ENCODE data around the gene UBLCP1.
"Not testable (repeated sequence)": the region's sequence is repeated elsewhere in the genome, so short reads cannot be mapped to it uniquely, and the experiment has no call there.

Gene UBLCP1, protein sequence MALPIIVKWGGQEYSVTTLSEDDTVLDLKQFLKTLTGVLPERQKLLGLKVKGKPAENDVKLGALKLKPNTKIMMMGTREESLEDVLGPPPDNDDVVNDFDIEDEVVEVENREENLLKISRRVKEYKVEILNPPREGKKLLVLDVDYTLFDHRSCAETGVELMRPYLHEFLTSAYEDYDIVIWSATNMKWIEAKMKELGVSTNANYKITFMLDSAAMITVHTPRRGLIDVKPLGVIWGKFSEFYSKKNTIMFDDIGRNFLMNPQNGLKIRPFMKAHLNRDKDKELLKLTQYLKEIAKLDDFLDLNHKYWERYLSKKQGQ

DNA sequence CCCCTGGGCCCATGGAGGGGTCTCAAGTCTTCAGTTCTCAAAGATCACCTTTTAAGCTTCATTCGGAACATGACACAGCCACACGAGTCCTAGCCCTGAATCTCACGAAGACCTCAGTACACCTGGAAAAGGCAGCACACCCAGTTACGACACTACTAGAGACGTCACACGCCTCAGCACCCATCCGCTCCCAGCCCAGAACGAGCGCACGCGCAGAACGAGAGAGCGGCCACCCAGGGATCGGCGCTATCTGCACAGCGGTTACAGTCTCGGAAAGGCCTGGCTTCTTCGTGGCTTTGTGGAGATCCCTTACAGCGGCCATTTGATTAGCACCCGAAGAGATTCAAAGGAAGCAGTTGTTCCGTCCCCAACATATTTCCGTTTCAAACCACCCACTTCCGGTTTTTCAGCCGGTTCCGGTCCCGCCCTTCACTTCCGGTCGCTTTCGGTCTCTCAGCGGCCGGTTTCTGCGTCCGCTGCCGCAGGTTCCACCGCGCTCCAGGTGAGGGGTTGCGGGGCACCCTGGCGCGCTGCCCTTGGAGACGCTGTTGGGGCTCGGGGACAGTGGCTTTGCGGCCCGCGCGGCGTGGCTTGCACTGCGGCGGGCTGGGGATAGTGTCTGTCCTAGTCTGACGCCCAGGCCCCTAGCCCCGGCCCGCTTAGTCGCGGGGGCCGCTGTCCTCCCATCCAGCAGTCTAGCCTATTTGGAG lies at the start of gene UBLCP1:
Gene UBLCP1 (plus strand): TSS at position 432 of the 710 bp plus-strand sequence. CDS start 5,626 bp downstream, outside the sequence.
- peak; percentile 60 for DNase-seq (ENCODE audit: low spot score)
- no peak for FAIRE-seq

DNA sequence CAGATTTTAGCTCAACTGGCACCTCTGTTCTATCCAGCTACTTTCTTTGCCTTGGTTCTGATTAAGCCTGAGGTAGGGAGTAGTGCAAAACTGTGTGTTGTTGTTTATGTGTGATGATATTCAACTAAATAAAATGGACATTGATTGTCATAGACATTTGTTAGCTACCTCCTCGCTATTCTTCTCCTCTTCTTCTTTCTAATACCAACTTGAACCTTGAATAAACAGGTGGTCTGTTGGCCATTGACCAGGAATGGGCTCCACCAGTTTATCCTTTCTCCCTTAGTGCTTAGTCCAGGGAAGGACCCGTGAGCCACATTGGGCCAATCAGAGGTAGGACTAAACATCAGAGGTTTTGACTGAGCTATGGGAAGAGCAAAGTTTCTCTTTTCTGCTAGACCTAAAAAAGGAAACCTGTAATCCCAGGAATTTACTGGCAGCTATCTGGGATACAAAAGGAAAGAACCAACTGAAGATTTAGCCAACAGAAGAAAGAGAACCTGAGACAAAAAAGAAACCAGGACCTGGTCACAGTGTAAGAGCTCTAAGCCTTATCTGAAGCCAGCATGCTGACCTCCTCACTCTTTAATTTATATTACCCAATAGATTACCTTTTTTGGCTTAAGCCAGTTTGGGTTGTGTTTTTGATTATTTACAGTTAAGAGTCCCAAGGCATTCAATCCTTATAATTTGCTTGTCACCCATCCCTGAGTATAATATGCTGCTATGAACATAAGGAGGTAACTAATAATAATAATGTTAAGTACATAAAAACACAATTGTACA lies 48.4 kb upstream of the UBLCP1 start:
- FAIRE-seq (no peak), DNase-seq (ENCODE audit: low spot score) (no peak)

DNA sequence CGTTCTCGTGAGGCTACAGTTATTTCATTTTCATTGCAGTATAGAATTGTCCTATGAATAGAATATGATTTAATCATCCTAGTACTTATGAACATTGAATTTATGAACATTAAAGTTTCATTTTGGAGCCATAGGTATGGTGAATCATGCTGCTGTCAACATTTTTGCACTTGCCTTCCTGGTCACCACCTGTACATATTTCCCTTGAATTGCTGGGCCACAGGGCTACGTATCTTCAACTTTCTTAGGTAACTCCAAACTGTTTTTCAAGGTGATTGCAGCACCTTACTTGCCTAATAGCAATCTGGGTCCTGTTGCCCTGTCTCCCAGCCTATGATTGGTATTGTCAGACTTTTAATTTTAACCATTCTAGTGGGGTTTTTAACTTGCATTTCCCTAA lies 47.2 kb upstream of the UBLCP1 start:
- FAIRE-seq: no peak
- no peak for DNase-seq (ENCODE audit: low spot score)

DNA sequence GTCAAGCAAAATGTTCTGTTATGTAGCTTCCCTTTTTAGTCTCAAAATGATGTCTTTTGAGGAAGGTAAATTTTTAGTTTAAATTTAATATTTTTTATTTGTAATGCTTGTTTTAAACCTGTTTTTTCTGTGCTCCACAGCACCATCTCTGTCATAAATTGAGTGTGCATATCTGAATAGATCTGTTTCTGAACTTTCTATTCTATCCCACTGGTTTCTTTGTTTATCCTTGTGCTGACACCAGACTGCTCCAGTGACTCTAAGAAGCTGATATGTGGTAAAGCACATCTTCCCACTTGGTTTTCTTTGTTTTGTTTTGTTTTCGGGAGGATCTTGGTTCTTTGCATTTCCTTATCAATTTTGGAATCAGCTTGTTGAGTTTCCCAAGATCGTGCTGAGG lies 46.6 kb upstream of the UBLCP1 start:
- FAIRE-seq (no peak), DNase-seq (ENCODE audit: low spot score) (no peak)

DNA sequence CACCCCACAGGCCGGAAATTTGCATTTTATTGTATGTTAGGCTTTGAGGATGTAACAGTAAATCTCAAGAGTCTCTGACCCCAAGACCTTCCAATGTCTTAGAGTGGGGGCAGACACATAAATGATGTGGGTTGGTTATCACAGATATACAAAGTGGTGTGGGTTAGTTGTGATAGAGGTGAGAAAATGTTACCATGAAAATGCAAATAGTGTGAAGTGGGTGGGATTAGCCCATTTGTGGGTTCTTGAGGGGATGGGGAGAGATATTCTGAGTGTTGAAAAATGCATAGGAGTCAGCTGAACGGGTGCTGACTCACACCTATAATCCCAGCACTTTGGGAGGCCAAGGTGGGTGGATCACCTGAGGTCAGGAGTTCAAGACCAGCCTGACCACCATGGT lies 45.9 kb upstream of the UBLCP1 start:
- FAIRE-seq: no peak
- DNase-seq (ENCODE audit: low spot score): no peak

DNA sequence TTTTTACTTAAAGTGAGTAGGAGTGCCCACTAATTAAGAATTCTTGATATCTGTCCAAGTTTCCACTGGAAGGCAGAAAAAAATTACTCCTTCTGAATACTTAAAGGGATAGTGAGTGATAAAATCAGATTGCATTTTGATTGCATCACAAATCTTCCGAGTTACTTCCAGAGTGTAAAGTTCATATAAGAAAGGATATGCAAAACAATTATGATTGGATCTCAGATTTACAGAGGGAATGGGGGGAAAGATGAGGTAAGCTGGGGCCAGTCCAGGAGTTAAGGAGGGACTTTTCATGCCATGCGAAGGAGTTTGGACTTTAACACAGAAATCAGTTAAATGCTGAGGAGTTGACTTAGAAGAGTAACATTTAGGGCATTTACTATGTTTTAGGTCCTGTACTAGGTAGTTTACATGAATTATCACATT lies 44.5 kb upstream of the UBLCP1 start:
- no peak for FAIRE-seq
- no peak for DNase-seq (ENCODE audit: low spot score)

DNA sequence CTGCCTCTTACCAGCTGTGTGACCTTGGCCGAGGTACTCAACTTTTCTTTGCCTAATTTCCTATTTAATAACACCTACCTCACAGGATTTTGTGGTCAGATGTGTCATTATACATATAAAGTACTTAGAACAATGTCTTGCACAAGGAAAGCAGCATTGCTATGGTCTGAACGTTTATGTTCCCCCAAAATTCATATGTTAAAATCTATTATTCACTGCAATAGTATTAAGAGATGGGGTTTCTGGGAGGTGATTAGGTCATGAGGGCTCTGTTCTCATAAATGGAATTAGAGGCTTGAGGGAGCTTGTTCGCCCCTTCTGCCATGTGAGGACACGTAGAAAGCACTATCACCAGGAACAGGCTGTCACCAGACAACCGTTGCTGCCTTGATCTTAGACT lies 42.9 kb upstream of the UBLCP1 start:
- no peak for DNase-seq (ENCODE audit: low spot score)
- FAIRE-seq: no peak

DNA sequence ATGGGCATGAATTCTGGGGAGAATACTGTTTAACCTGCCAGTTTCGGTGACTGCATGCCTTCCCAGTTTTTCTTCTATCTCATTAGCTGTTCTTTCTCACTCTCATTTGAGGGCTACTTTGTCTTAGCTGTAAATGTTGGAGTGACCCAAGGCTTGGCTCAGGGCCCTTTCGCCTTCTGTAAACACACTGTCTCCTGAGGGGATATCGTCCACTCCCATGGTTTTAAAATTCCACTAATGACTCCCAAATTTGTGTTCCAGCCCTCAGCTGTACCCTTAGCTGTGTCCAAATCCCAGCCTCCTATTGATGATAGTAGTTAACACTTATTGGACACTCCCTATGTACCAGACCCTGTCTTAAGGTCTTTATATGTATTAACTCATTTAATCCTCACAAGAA lies 39.6 kb upstream of the UBLCP1 start:
- FAIRE-seq (no peak), DNase-seq (ENCODE audit: low spot score) (no peak)

DNA sequence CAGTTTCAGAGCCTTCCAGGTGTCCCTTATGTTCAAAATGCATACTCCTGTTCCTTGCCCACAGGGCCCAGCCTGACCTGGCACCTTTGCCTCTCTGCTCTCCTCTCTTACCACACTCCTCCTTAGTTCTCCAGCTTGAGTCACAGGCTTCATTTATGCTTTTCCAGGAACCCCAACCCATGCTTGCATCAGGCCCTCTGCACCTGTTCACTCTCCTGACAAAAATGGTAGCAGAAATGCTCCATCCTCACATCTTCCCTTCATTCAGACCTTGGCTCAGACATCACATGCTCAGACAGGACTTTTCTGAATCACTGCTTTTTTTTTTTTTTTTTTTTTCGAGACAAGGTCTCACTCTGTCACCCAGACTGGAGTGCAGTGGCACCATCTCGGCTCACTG lies 38.6 kb upstream of the UBLCP1 start:
- FAIRE-seq (no peak), DNase-seq (ENCODE audit: low spot score) (no peak)

DNA sequence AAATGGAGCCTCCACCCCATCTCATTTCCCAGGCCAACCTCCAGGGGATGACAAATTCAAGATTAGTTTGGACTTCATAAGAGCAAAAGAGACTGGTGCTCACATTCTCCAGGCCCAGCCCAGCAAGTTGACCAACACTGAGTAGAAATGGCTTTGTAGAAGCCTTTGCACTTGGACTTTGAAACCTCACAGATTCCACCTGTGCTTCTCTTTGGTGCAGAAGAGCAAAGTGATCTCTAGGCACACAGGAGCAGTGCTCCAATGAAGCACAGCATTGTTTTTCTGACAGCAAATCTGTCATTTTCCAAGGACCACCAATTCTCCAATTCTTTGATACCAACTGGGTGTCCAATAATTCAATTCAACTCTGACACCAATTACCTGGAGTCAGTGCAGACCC lies 36.6 kb upstream of the UBLCP1 start:
- DNase-seq (ENCODE audit: low spot score) (no peak), FAIRE-seq (no peak)

DNA sequence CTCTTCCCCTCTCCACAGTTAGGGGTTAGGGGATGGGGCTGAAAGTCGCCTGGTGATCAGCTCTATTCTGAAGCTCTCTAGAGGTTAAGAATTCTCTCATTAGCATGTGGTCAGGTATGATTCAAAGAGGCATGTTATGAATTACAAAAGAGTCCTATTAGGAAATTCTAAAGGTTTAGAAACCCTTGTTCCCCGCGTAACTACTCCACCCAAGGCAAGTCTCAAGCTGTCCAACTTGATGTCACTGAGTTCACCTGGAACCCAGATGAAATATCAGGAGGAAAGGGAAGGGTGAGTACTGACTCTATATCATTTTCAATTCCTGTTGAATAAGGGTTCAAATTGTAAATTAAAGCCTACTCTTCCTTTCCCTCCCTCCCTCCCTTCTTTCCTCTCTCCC lies 35.6 kb upstream of the UBLCP1 start:
- no peak for FAIRE-seq
- no peak for DNase-seq (ENCODE audit: low spot score)

DNA sequence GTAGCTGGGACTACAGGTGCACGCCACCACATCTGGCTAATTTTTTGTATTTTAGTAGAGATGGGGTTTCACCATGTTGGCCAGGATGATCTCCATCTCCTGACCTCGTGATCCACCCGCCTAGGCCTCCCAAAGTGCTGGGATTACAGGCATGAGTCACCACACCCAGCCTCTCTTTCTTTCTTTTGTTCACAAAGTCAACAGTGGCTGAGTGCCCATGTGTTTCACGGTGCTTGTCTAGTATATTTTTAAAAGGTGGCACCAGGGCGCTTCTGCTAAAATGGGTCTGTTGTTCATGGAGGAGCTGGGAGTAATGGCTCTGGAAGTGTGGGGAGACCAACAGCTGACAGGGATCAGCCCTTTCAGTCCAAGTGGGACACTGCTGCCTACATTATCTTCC lies 35.0 kb upstream of the UBLCP1 start:
- DNase-seq (ENCODE audit: low spot score); FAIRE-seq: not testable (repeated sequence)

DNA sequence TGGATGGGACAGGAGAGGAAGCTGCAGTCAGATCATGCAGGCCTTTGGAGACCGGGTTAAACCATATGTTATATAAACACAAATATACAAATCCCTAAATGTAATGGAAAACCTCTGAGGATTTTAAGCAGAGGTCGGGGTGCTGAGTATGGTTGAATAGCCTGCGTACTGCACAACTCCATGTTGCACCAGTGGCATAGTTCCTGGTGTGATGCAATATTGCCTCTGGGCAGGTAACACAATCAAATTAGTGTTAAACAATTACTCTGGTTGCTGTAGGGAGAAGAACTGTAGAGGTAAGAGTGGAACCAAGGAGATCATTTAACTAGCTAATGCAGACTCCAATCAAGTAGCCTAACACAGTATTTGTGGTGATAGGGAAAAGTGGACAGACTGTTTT lies 32.4 kb upstream of the UBLCP1 start:
- no peak for FAIRE-seq
- no peak for DNase-seq (ENCODE audit: low spot score)

DNA sequence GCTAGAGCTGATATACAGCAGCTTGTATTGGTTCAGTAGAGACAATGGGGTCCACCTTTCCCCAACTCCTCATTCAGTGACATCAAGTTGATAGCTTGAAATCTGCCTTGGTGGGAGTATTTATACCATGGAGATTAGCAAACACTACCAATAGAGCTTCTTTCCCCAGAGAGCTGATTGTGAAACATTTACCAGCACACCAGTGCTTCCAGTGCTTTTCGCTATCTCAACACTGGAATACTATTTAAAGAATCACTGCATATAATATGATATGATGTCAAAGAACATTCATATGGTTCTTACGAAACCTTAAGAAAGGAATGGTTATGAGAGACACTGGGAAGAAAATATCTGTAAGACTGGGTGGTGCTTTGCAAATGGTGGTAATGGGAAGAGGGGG lies 31.9 kb upstream of the UBLCP1 start:
- FAIRE-seq (no peak), DNase-seq (ENCODE audit: low spot score) (no peak)

DNA sequence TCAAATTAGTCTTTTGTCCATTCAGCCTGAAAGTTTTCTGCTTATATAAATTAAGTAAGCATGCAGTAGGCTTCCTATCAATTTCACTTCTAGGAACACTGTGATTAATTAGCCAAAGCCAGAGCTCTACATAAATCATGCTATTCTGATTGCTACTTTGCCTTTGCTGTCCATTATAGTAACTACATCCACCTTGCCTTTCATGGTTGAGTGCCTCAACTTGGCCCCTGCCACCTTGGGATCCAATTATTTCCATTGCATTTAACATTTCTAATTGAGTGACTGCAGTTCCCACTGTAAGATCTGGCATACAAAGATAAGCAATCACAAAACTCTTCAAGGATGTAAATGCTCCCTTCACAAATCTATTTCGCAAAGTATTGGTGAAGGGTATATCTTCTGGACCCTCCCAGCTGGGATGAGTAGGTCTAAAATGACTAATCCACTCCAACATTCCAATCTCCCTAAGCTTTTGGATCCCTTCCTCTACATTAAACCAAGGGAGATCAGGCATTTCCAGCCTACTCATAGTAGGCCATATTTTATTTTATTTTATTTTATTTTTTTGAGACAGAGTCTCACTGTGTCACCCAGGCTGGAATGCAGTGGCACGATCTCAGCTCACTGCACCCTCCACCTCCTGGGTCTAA lies 27.1 kb upstream of the UBLCP1 start:
- FAIRE-seq: not testable (repeated sequence)
- peak; percentile 6 for DNase-seq (ENCODE audit: low spot score)

DNA sequence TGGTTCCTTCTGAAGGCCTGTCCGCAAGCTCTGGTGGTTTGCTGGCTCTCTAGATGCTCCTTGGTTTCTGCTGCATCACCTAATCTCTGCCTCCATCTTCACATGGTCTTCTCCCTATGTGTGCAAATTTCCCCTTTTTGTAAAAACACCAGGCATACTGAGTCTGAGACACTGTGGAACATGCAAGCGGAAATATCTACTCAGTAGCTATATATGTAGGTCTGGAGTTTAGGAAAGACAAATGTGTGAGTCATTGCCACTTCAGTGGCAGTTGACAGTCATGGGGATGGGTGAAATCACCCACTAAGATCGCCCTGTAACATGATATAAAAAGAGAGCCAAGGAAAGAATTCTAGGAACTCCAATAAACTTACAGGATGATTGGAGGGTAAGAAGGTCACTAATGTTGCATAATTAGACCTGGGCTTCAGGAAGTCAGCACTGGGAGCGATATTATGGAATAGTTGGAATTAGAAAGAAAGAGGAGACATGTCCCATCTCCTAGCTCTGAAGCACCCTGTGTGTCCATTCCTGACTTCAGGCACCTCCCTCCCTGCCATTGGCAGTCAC lies 22.7 kb upstream of the UBLCP1 start:
- DNase-seq (ENCODE audit: low spot score) (peak; percentile 85), FAIRE-seq (peak; percentile 84)

DNA sequence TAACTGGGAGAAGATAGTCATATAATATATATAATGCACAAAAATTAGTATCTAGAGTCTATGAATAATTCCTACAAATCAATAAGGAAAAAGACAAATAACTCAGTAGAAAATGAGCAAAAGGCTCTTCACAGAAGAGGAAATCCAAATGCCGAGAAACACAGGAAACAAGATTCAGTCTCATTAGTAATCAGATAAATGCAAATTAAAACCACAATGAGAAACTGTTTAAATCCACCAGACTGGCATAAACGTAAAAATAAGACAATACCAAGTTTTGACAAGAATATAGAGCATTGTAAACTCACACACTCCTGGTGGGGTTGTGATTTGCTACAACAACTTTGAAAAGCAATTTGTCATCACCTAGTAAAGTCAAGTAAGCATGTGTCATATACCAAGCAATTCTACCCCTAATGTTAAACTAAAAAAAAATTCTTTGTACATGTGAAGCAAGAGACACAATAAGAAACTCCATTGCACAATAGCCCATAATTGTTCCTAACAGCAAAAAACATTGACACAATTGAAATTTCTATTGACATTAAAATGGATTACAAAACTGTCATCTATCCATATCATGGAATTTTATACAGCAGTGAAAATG lies 21.0 kb upstream of the UBLCP1 start:
- FAIRE-seq (no peak), DNase-seq (ENCODE audit: low spot score) (no peak)

DNA sequence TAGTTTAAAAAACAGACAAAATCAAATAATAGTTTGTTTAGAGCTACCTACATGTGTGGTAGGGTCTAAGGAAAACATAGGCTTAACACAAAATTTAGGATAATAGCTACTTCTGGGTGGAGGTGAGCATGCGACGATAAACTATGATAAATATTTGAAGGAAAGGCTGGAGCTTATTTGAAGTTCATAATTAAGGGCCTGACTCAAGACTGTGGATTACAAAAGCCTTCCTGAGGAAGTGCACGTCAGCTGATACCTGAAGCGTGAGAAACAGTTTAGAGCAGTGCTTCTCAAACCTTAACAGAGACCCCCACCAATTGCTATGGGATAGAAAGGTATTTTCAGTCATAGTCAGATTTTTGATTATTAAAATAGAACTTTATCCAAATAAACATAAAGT lies 20.4 kb upstream of the UBLCP1 start:
- DNase-seq (ENCODE audit: low spot score): no peak
- FAIRE-seq: no peak

DNA sequence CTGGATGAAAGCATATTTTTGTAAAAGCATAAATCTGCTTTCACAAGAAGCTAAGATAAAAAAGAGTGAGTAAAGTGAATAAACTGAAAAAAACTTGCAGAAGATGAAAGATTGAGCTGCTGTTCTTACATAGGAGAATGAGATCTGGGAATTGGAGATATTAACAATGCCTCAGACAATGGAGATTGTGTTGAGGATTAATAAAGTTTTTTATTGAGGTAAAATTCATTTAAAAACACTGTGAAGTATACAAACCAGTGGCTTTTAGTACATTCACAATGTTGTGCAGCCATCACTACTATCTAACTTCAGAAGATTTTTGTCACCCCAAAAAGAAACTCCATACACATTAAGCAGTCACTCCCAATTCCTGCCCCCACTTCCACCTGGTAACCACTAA lies 19.7 kb upstream of the UBLCP1 start:
- FAIRE-seq (no peak), DNase-seq (ENCODE audit: low spot score) (no peak)

DNA sequence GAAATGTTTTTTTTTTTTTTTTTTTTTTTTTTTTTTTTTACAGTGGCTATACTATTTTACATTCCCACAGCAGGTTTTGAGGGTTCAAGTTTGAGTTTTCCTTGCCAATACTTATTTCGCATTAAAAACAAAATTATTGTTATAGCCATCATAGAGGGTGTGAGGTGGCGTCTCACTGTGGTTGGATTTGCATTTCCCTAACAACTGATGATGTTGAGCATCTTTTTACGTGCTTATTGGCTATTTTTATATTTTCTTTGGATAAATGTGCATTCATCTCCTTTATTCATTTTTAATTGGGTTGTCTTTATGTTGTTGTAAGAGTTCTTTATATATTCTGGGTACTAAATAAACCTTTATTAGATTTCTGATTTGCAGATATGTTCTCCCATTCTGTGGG lies 18.9 kb upstream of the UBLCP1 start:
- FAIRE-seq: no peak
- no peak for DNase-seq (ENCODE audit: low spot score)

DNA sequence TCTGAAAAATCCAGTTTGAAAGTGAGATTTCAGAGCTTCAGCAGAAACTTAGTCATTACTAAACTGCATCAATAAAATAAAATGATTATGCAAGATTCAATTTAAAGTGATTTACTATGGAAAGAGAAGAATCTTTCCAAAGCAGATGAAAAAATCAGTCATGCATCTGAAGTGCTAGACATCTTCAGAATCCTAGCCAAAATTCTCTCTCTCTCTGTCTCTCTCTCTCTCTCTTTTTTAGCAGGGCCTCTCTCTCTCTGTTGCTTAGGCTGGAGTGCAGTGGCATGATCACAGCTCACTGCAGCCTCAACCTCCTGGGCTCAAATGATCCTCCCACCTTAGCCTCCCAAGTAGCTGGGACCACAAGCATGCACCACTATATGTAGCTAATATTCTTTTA lies 18.2 kb upstream of the UBLCP1 start:
- FAIRE-seq: no peak

More for the DNA sequence above, 18.2 kb upstream of the UBLCP1 start:
- no peak for DNase-seq (ENCODE audit: low spot score)
